HEK293T (cell line): ENCODE data around the gene AGBL1.

Experiments used
- FOXM1 ChIP-seq: fragments of 450-650 bp; IDR thresholded peaks from 2 replicates; pipeline ENCODE4 v1.6.1; 2017; ENCODE audit warnings: mild to moderate bottlenecking, borderline replicate concordance
- SP1 ChIP-seq: fragments of 450-650 bp; IDR thresholded peaks from 2 replicates; pipeline ENCODE4 v1.6.1; 2017
- TARDBP ChIP-seq: fragments of 450-650 bp; IDR thresholded peaks from 2 replicates; pipeline ENCODE4 v1.6.1; 2016

- no peak for TF ChIP-seq FOXM1
- no peak for TF ChIP-seq SP1
- no peak for TF ChIP-seq TARDBP
Observed at GRCh38 chr15:86764021-86764420, 684.4 kb downstream of the AGBL1 start.
